ENCODE results near the gene FAM81B.

GRCh38 chr5:95445995-95446394, 54.8 kb downstream of the FAM81B start:
- TF ChIP-seq CTCF (conservative IDR thresholded peaks at IDR 0.05; ENCODE audit: low read length) (no peak), EZH2phosphoT487 (IDR thresholded peaks at IDR 0.05; ENCODE audit: borderline replicate concordance, low read depth, low read length) (no peak)

Measured in OCI-LY7 (cell line).